ENCODE measurements around the gene ARHGAP31.
"Not testable (repeated sequence)": the region's sequence is repeated elsewhere in the genome, so short reads cannot be mapped to it uniquely, and the experiment has no call there.

ARHGAP31 gene

DNA sequence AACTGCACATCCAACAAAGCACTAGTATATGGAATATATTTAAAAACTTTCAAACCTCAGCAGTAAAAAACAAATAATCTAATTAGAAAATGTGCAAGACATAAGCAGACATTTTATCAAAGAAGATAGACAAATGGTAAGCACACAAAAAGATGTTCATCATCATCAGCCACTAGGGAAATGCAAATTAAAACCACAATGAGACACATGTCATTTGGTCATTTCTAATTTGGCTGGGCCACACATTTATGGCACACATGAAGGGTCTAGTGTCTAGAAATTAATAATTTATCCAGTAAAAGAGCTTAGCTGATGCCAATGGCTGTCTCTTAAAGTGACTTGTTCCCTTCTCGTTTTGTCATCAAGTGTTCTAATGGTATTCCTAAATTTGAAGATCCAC lies 45.8 kb downstream of the ARHGAP31 start:
- no peak for DNase-seq
- in situ Hi-C loops (cut with HindIII; ENCODE audit: low pct_ligation_motif_present, low pct_unique_long_range_greater_than_20kb, low sequenced_read_pairs) = no loop called here

DNA sequence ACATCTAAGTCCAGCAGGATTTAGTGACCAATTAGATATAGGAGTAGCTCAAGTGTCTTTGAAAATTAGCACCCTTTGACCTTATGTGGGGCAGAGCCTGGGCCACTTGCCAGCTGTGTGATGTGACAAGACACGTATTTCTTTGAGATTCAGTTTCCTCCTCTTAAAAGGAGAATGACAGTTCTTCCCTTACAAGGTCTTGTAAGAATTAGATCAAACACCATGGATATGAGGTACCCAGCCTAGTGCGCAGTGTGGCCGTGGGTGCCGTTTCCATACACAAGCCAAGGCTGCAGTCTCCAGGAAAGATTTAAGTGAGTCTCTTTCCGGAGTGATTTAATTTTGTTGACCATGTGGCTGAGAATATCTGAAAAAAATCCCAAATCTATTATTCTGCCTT lies 46.3 kb downstream of the ARHGAP31 start:
- no peak for DNase-seq
- in situ Hi-C loops (cut with HindIII; ENCODE audit: low pct_ligation_motif_present, low pct_unique_long_range_greater_than_20kb, low sequenced_read_pairs) = no loop called here

DNA sequence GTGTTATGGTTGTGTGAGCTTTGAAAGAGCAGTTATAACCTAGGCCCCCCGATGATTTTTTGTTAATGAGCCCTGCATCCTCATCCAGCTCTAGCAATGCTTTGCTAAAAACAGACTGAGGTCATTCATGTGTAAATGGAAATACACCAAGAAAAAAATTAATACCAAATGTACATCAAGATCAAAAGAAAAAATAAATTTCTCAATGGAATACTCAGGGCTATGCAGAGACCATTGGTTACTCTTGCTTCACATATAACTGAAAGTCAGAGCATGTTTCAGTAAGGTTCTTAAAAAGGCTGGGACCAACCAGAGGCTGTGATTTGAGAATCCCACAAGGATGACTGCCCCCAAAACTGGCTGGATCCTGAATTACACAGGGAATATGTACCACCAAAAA lies 48.0 kb downstream of the ARHGAP31 start:
- no peak for DNase-seq
- in situ Hi-C loops (cut with HindIII; ENCODE audit: low pct_ligation_motif_present, low pct_unique_long_range_greater_than_20kb, low sequenced_read_pairs) = no loop called here

DNA sequence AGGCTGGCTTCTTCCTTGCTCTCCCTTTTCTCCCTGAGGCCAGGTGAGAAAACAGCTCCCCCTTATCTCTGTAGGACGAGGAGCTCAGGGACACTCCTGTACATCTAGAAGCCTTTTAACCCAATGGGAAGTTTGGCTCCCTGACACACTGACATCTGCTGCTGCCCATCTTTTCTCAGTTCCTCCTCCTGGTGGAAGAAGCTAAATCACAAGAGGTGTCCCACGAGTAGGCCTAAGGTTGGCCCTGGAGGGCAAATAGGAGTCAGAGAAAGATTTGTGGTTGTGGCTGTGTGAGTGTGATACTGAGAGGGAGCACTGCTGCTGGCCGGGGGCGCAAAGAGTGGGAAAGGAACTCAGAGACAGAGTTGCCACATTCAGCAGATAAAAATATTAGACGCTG lies 49.5 kb downstream of the ARHGAP31 start:
- in situ Hi-C loops (cut with HindIII; ENCODE audit: low pct_ligation_motif_present, low pct_unique_long_range_greater_than_20kb, low sequenced_read_pairs) = no loop called here
- DNase-seq = no peak

DNA sequence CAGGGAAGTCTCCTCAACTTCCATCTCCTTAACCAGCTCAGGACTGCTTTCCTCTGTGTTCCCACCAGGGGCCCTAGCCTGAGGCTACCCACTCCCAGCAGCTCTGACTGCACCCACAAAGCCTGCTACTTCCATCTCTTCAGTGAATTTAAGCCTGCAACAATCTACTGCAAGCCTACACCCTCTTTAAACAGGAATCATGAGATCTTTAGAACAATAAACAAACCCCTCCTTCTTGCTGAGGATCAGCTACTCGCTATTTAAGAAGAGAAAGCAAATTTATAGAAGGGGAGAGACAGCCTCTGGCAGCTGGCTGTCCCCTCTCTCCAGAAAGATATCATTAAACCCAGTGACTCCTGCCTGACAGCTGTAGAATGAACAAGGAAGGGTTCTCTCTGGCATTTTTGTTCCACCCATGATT lies 51.9 kb downstream of the ARHGAP31 start:
- DNase-seq = no peak
- in situ Hi-C loops (cut with HindIII; ENCODE audit: low pct_ligation_motif_present, low pct_unique_long_range_greater_than_20kb, low sequenced_read_pairs) = no loop called here

DNA sequence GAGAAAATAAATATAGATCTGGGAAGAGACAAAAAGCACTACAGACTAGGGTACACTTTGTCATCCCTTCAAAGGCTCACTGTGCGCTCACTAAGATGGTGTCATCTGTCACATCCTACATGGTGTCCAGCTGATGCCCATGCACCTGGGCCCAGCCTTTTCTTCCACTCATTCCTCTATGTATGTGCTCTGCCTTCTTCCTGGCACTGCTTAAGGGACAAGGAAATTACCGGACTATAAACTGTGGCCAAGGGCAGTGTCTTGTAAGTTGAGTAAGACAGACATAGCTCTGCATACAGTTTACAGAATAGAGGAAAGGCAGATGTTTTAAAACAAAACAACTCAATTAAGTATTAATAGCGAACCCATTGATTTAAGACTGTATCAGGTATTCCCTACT lies 52.9 kb downstream of the ARHGAP31 start:
- in situ Hi-C loops (cut with HindIII; ENCODE audit: low pct_ligation_motif_present, low pct_unique_long_range_greater_than_20kb, low sequenced_read_pairs) = no loop called here
- DNase-seq = no peak

DNA sequence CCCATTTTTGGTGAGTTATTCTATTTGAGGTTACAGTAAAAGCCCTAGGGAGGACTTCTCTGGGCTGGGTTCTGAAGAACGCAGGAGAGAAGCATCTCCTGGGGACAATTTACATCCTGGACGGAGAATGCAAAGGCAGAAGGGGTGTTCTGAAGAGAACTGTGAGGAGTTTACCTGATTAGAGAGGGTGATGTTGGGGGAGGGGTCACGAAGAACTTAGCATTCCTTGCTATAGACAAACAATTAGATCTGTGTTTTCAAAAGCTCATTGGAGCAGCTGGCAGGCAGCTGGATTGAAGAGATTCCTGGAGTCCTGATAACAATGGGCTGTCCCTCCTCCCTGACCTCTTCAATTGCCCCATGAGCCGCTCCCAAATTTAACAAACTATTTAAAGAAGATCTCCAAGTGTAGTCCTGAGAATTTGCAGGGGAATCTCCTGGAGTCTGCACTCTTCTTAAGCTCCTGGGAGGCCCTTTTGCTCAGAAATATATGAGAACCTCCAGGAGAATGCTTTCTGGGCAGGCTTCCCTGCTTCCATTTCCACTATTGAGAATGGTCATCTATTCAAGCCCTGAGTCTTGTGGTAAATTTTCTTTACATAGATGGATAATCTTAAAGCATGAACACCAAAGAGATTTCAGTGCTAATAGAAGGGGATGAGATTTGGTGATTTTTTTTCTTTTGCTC lies 55.3 kb downstream of the ARHGAP31 start:
- in situ Hi-C loops (cut with HindIII; ENCODE audit: low pct_ligation_motif_present, low pct_unique_long_range_greater_than_20kb, low sequenced_read_pairs) = no loop called here
- no peak for DNase-seq

DNA sequence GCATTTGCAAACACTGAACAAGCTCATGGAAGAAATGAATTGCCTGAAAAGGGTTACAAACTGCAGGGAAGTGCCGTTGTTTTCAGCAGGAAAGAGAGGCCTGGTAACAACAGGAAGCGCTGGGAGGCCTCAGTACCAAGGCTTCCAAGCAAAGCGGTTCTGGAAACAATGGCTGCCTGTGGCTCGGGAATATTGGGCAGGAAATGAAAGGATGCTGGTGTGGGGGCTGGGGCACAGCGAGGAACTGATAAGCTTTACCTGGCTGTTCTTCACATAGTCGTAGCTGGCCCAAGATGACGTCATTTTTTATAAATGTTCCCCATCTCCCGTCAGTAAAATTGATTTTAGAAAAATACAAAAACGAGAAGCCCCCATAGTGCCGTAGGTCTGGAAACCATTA lies 55.9 kb downstream of the ARHGAP31 start:
- in situ Hi-C loops (cut with HindIII; ENCODE audit: low pct_ligation_motif_present, low pct_unique_long_range_greater_than_20kb, low sequenced_read_pairs) = no loop called here
- DNase-seq = no peak

DNA sequence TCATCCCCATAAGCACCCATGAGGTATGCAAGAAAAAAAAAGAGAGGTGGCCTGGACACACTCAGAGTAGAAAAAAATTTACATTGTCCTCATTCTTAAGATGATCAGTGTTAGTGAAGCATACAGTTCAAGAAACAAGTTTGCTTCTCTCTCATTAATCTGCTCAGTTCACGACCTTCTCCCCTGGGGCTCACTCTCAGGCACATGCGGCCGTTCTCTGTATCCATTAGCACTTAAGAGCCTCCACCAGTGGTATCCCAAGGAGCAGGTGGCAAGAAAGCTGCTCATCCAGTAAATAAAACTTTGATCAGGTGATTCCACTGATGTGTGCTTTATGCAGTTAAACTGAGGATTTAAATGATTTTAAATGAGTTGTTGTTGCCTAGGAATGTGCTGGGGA lies 57.4 kb downstream of the ARHGAP31 start:
- in situ Hi-C loops (cut with HindIII; ENCODE audit: low pct_ligation_motif_present, low pct_unique_long_range_greater_than_20kb, low sequenced_read_pairs) = no loop called here
- DNase-seq = no peak

DNA sequence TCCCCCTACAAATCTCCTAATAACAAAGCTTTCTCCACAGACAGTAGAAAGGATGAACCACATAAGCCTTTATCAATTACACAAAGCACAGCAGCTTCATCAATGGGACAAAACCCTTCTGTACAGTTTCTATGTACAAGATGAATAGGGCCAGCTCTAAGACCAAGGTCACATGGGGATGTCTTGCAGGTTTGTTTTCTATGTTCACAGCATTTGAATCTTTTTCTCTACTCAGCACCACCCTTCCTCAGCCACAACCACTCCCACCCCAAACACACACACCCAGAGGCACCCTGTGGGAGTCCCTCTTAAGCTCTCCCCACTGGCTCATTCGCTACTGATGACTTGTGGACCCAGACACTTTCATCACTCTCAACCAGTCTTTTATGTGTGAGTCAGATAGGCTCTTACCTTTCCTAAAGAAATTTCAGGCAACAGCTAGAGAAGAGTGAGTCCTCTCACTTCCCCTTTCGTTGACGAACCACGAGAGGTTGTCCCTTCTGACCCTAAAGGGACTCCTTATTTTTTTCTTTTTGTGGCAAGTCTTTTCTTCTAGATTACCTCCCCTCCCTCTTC lies 57.9 kb downstream of the ARHGAP31 start:
- in situ Hi-C loops (cut with HindIII; ENCODE audit: low pct_ligation_motif_present, low pct_unique_long_range_greater_than_20kb, low sequenced_read_pairs) = no loop called here

DNA sequence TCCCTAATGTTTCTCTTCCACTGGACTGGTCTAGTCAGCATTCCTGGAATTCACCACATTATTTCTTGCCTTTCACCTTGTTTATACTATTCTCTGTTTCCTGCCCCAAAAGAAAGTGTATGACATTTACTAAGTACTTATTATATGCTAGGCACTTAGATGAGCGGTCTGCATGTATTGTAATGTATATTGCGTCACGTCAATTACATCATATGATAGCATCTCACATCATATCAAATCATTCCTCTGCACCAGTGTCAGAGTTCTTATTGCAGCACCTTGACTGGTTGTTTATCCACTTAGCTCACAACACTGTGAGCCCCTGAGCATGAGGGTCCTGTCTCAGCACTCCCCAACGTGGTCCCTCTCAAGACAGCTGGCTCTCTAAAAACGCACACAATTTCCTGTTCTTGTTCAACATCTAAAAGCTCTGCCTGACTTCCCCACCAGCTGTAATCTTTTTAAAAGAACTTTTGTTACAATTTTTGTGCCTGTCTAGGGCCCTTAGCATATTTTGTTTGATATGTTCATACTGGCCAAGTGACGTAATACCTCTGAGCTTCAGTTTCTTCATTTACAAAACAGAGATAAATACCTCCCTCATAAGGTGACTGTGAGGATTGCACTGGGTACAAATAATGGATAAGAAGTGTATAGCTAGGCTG lies 58.8 kb downstream of the ARHGAP31 start:
- in situ Hi-C loops (cut with HindIII; ENCODE audit: low pct_ligation_motif_present, low pct_unique_long_range_greater_than_20kb, low sequenced_read_pairs) = no loop called here
- DNase-seq = peak; percentile 41

More for the DNA sequence above, 57.9 kb downstream of the ARHGAP31 start:
- no peak for DNase-seq

DNA sequence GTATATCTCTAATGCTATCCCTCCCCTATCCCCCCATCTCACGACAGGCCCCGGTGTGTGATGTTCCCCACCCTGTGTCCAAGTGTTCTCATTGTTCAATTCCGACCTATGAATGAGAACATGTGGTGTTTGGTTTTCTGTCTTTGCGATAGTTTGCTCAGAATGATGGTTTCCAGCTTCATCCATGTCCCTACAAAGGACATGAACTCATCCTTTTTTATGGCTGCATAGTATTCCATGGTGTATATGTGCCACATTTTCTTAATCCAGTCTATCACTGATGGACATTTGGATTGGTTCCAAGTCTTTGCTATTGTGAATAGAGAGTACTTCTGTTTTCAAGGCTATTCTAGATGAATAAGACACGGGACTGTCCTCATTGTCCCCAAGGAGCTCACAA lies 61.4 kb downstream of the ARHGAP31 start:
- DNase-seq; in situ Hi-C loops (cut with HindIII; ENCODE audit: low pct_ligation_motif_present, low pct_unique_long_range_greater_than_20kb, low sequenced_read_pairs): not testable (repeated sequence)

DNA sequence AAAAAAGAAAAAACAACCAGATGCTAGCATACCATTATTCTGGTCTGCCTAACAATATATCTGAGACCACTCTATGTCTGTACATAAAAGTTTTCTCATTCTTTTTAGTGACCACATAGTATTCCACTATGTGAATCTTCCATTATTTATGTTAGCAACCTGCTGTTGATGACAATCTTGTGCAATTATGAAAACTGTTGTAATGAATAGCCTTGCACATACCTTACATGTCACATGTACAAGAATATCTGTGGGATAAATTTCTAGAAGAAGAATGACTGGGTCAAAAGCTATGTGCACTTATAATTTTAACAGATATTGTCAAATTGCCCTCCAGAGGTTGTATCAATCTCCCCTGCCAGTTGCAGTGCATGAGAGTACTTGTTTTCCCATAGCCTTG lies 62.5 kb downstream of the ARHGAP31 start:
- no peak for DNase-seq
- in situ Hi-C loops (cut with HindIII; ENCODE audit: low pct_ligation_motif_present, low pct_unique_long_range_greater_than_20kb, low sequenced_read_pairs) = no loop called here

DNA sequence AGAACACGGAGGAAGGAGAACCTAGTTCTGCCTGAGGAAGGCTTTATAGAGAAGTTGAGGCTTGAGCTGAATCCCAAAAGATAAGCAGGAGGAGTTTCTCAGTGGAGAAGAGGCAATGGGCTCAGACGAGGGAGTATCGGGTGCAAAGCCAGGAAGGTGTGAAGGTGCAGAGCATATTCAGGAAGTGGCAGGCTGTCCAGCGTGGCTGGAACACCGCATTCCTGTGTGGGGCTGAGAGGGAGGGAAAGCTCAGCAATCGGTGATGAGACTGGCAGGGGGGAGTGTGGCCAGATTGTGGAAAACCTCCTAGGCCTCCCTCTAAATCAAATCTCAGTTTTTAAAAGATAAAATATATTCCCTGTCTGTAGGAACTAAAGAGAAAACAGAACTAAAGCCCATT lies 63.0 kb downstream of the ARHGAP31 start:
- no peak for DNase-seq
- in situ Hi-C loops (cut with HindIII; ENCODE audit: low pct_ligation_motif_present, low pct_unique_long_range_greater_than_20kb, low sequenced_read_pairs) = no loop called here

DNA sequence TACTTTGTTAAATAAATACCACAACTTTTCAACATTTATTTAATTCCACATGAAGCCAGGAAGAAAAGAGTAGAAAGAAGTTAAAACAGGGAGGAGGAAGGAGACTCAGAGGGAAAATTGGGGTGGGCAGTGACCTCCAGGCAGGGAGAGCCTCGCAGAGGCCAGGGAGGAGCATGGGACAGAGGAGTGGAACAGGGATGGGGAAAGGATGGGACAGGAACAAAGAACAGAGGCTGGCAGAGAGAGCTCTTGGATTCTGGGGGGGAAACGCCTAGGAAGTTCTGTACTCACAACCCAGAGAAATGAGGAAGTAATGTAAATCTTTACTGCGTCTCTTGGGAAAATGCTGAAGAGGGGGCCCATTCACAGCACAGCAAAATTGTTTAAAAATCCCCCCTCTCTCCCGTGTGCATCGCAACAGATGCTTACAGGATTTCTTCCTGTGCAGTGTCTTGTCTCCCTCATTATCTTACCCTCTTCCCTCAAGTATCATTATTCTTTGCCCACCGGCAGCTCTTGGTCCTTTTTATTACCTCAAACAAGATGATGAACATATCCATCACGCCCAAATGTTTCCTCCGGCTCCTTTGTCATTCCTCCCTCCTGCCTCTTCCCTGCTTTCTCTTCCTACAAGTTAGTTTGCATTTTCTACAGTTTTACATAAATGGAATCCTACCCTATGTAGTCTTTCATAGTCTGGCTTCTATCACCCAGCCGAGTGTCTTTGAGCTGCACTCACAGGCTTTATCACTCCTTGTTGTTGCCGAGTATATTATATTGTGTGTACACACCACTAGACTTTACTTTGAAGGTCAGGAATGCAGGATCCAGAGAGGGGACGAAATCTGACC lies 65.5 kb downstream of the ARHGAP31 start:
- in situ Hi-C loops (cut with HindIII; ENCODE audit: low pct_ligation_motif_present, low pct_unique_long_range_greater_than_20kb, low sequenced_read_pairs) = no loop called here
- DNase-seq = no peak

DNA sequence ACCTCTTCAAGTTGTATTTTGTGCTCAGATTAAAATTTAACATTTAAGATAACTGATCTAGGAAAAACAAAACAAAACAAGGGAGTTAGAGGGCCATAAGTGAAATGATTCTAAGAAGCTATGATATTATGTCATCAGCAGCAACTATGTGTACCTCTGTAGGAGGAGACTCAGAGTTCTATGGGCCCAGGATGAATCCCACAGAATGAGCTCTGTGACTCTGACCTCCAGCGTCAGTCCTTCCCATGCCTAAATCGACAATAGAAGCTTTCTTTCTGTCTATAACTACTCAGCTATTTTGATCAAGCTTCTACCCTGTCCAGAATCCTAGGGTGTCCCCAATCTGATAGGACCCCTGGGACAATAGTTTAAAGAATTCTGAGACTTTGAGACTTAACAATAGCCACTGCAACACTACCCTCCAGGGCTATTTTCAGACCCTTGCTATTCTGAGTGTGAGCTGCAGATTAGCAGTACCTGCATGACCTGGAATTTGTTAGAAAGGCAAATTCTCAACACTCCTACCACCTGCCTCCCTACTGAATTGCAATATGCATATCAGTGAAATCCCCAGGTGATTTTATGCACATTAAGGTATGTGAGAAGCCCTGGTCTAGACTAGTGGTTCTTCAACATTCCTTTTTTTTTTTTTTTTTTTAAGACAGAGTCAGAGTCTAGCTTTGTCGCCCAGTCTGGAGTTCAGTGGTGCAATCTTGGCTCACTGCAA lies 66.7 kb downstream of the ARHGAP31 start:
- DNase-seq = no peak
- in situ Hi-C loops (cut with HindIII; ENCODE audit: low pct_ligation_motif_present, low pct_unique_long_range_greater_than_20kb, low sequenced_read_pairs) = no loop called here

DNA sequence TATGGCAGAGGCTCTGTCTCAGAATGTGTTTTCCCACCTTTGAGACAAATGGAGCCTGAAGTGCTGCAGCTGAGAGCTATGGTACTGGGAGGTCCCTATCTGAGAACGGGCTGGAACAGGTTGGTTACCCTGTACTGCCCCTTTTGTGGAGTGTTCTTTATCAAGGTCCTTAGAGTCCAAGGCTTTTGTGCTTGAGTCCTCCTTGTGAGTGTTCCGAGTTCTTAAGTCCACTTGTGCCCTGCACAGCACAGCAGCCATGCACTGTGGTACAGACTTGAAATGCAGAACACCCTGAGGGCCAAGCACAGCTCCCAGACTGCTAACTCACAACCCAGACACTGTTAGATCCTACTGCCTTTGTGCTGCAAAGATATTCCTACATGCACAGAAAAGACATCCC lies 67.8 kb downstream of the ARHGAP31 start:
- in situ Hi-C loops (cut with HindIII; ENCODE audit: low pct_ligation_motif_present, low pct_unique_long_range_greater_than_20kb, low sequenced_read_pairs) = no loop called here
- no peak for DNase-seq

DNA sequence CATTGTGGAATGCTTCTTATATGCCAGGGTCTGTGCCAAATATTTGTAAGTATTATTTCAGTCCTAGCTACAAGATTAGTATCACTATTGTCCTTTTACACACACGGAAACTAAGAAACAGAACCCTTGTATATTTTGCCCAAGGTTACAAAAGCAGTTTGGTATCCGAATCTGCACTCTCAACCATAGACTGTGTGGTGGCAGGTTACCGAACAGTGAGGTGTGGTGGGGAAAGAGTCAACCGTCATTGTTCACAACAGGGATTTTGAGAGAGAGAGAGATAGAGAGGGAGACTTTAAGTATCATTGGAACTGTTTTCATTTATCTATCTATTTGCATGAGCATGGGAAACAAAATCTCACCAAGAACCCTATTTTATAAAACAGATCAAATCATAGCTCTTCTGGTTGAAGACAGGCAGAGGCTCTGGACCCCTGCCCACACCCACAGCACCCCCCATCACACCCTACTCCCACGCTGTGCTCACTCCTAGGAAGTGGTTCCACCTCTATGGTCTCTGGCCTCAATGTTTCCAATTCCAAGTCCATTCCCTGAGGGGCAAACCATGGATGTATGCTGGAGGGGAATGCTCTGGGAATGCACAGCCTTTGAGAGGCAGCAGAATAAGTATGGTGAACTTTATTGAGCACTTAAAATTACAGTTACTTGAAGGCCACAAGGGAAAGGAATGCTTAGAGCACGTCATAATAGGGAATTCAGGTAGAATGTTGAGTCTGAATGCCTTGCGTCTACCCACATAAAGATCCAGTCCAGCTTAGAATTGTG lies 69.0 kb downstream of the ARHGAP31 start:
- DNase-seq = no peak
- in situ Hi-C loops (cut with HindIII; ENCODE audit: low pct_ligation_motif_present, low pct_unique_long_range_greater_than_20kb, low sequenced_read_pairs) = no loop called here

Data from ACHN (cell line).